Adrenal gland (tissue), 5 donors: ENCODE measurements around the gene KCTD17.

Experiments
- CTCF ChIP-seq, 6 experiments: fragments of 450-650 bp in 4 of 6; fragments of 200-600 bp in 2 of 6; sonication (generic) in 1 of 6; IDR thresholded peaks; 1 replicate in 5 of 6; 2 replicates in 1 of 6; pipeline versions ENCODE4 v1.5.1 to v1.8.0; 2016 to 2021; ENCODE audit warnings: antibody characterized with exemption in 6 of 6, mild to moderate bottlenecking in 2 of 6, moderate library complexity in 1 of 6
- POLR2A ChIP-seq, 2 donors: fragments of 450-650 bp; IDR thresholded peaks; one replicate each; pipeline ENCODE4 v1.6.1; 2017; ENCODE audit warnings: antibody characterized with exemption in 2 of 2, mild to moderate bottlenecking in 2 of 2, moderate library complexity in 1 of 2
- donor health status: DM: no; HTN: no; CAD: no.

DNA sequence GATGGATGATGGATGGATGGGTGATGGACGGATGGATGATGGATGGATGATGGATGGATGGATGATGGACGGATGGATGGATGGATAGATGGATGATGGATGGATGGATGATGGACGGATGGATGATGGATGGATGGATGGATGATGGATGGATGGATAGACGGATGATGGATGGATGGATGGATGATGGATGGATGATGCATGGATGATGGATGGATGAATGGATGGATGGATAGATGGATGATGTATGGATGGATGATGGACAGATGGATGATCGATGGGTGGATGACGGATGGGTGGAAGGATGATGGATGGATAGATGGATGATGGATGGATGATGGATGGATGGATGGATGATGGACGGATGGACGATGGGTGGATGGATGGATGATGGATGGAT is 21.1 kb downstream of the KCTD17 start:
- no peak for TF ChIP-seq CTCF (IDR thresholded peaks at IDR 0.05)
- no peak for TF ChIP-seq POLR2A (IDR thresholded peaks at IDR 0.05)
